Measurements from ENCODE around the gene GLTPD2. TPM values are rescaled to one million over a fixed set of nuclear protein-coding genes. Genes with fewer than 3 reads are reported as not detected.

GLTPD2 gene
- total RNA-seq, 2 donors from 2014 or later, result not detected

GRCh38 chr17:4812690-4813089 is 23.9 kb downstream of the GLTPD2 start:
- TF ChIP-seq CTCF (IDR thresholded peaks at IDR 0.05), result no peak
- H3K4me1 ChIP-seq, result peaks cover 0 to 14% of the 10 kb centered on the region in 2 donors
- H3K9me3 ChIP-seq, result no peaks in the 10 kb centered on the region
- peaks cover 24% of the 10 kb centered on the region for H3K36me3 ChIP-seq
- no peak overlapping the region for H3K4me3 ChIP-seq
- peak overlapping the region; percentile 61 to 64 for H3K27ac ChIP-seq
- no peak for DNase-seq (ENCODE audit: low spot score)
- H3K27me3 ChIP-seq, result no peaks in the 10 kb centered on the region

- Histone ChIP-seq H3K27ac (no peak overlapping the region), H3K4me3 (no peak overlapping the region), H3K9me3 (no peaks in the 10 kb centered on the region), H3K4me1 (peaks cover 0 to 4% of the 10 kb centered on the region in 2 donors), H3K36me3 (peaks cover 19% of the 10 kb centered on the region), H3K27me3 (no peaks in the 10 kb centered on the region)
- no peak for TF ChIP-seq CTCF (IDR thresholded peaks at IDR 0.05)
- no peak for DNase-seq (ENCODE audit: low spot score)
Observed at GRCh38 chr17:4815043-4815675, 26.4 kb downstream of the GLTPD2 start.

- H3K36me3 ChIP-seq, result peaks cover 19% of the 10 kb centered on the region
- H3K27ac ChIP-seq, result no peak overlapping the region
- no peak for DNase-seq (ENCODE audit: low spot score)
- H3K27me3 ChIP-seq, result no peaks in the 10 kb centered on the region
- no peak overlapping the region for H3K4me3 ChIP-seq
- TF ChIP-seq CTCF (IDR thresholded peaks at IDR 0.05), result no peak
- H3K9me3 ChIP-seq, result no peaks in the 10 kb centered on the region
- H3K4me1 ChIP-seq, result peaks cover 0 to 4% of the 10 kb centered on the region in 2 donors
Observed at GRCh38 chr17:4816826-4817225, 28.1 kb downstream of the GLTPD2 start.

GRCh38 chr17:4818276-4818675 is 29.5 kb downstream of the GLTPD2 start:
- Histone ChIP-seq H3K9me3 (no peaks in the 10 kb centered on the region), H3K4me1 (no peaks in the 10 kb centered on the region), H3K36me3 (peaks cover 19% of the 10 kb centered on the region), H3K27me3 (no peaks in the 10 kb centered on the region), H3K27ac (no peak overlapping the region), H3K4me3 (no peak overlapping the region)
- TF ChIP-seq CTCF (IDR thresholded peaks at IDR 0.05), result no peak
- no peak for DNase-seq (ENCODE audit: low spot score)

GRCh38 chr17:4822835-4823234 is 34.1 kb downstream of the GLTPD2 start:
- Histone ChIP-seq H3K4me3 (no peak overlapping the region), H3K27ac (no peak overlapping the region), H3K27me3 (no peaks in the 10 kb centered on the region), H3K4me1 (no peaks in the 10 kb centered on the region), H3K36me3 (no peaks in the 10 kb centered on the region), H3K9me3 (no peaks in the 10 kb centered on the region)
- no peak for TF ChIP-seq CTCF (IDR thresholded peaks at IDR 0.05)
- DNase-seq (ENCODE audit: low spot score), result no peak
